Esophagus squamous epithelium (tissue), 5 donors: Measurements from ENCODE around the gene RASGRP2. TPM values are rescaled to one million over a fixed set of nuclear protein-coding genes. Genes with fewer than 3 reads are reported as not detected.
A peak's percentile ranks its signal among the peaks of the same experiment; 100 is the strongest.

Source experiments
- DNase-seq: peaks from one replicate; lab custom pipeline; 2025; lab: John Stamatoyannopoulos, UW
- H3K27ac ChIP-seq, 4 donors: fragments of 200-600 bp; sonication (generic); one replicate each; pipeline ENCODE4 v1.5.1; 2016 to 2019; ENCODE audit warnings: mild to moderate bottlenecking in 1 of 4
- H3K27me3 ChIP-seq, 4 donors: fragments of 200-600 bp; sonication (generic); 1 replicate in 3 of 4; 2 replicates in 1 of 4; pipeline versions ENCODE4 v1.5.1 to v1.6.0; 2017 to 2021; ENCODE audit warnings: antibody characterized with exemption in 1 of 4
- H3K36me3 ChIP-seq, 3 donors: fragments of 200-600 bp; sonication (generic); one replicate each; pipeline ENCODE4 v1.5.1; 2016 to 2019
- H3K4me1 ChIP-seq, 3 donors: fragments of 200-600 bp; sonication (generic); one replicate each; pipeline ENCODE4 v1.5.1; 2017 to 2019
- H3K4me3 ChIP-seq, 4 donors: fragments of 200-600 bp; sonication (generic); 1 replicate in 3 of 4; 2 replicates in 1 of 4; pipeline ENCODE4 v1.5.1; 2016 to 2019; ENCODE audit warnings: mild to moderate bottlenecking in 2 of 4, moderate library complexity in 1 of 4
- H3K9me3 ChIP-seq, 3 donors: fragments of 200-600 bp; sonication (generic); one replicate each; pipeline ENCODE4 v1.5.1; 2016 to 2019
- CTCF ChIP-seq, 6 experiments: fragments of 450-650 bp in 4 of 6; fragments of 200-600 bp in 2 of 6; sonication (generic) in 2 of 6; IDR thresholded peaks; one replicate each; pipeline ENCODE4 v1.5.1; 2016 to 2019; ENCODE audit warnings: antibody characterized with exemption in 6 of 6, mild to moderate bottlenecking in 4 of 6, moderate library complexity in 4 of 6
- POLR2A ChIP-seq, 4 donors: fragments of 450-650 bp; IDR thresholded peaks; one replicate each; pipeline ENCODE4 v1.6.1; 2017; ENCODE audit warnings: antibody characterized with exemption in 4 of 4, mild to moderate bottlenecking in 4 of 4, moderate library complexity in 3 of 4
- WGBS, 2 donors: methylation state at CpG; one replicate each; pipeline ENCODE4 v1.1.5; 2018; 5-methylcytosine and 5-hydroxymethylcytosine counted together
- intact Hi-C: fragments of 100-400 bp; cut with DNase I; formaldehyde crosslinking; loops from one replicate; pipeline ENCODE4 v1.15.0; 2022
- total RNA-seq, 4 donors: library from RNA; depleted of rRNA; stranded (reverse); fragments of >200 nt; gene quantifications; one replicate each; pipeline ENCODE4 v1.1.0, GENCODE V29; 2016
- donor health status: DM: yes; HTN: yes; CAD: no.

RASGRP2 gene
- total RNA-seq, 4 donors from 2014 or later = 2.6 to 13.2 (median 4.9) TPM

GRCh38 chr11:64723117-64723906 is 20.6 kb downstream of the RASGRP2 start, which contains the start of gene NRXN2:
NRXN2 (minus strand) TSS chr11:64723197; CDS start chr11:64713699, 9,498 bp downstream.
- Histone ChIP-seq H3K9me3 (no peaks in the 10 kb centered on the region), H3K4me1 (peaks cover 0 to 12% (median 6%) of the 10 kb centered on the region in 3 donors), H3K27me3 (peaks cover 0 to 61% (median 0%) of the 10 kb centered on the region in 4 donors), H3K36me3 (no peaks in the 10 kb centered on the region), H3K27ac (peak within 1 kb of the TSS in 3 of 4 donors; percentile 34 to 77 (median 70)), H3K4me3 (peak within 1 kb of the TSS; percentile 36 to 88 (median 54))
- DNase-seq = no peak
- intact Hi-C loops = no loop called here
- 3% methylated on average over 12 of the region's 66 CpGs; no CpG with 5 or more reads in 1 of the 2 donors for WGBS, 2 donors
- TF ChIP-seq POLR2A (IDR thresholded peaks at IDR 0.05) = no peak
- TF ChIP-seq CTCF (IDR thresholded peaks at IDR 0.05) = peak; percentile 76 to 94 (median 88)

GRCh38 chr11:64722141-64723065 is 21.5 kb downstream of the RASGRP2 start:
- Histone ChIP-seq H3K36me3 (no peaks in the 10 kb centered on the region), H3K9me3 (no peaks in the 10 kb centered on the region), H3K4me1 (peaks cover 0 to 12% (median 6%) of the 10 kb centered on the region in 3 donors), H3K4me3 (peak overlapping the region in 1 of 4 donors; percentile 88), H3K27me3 (peaks cover 0 to 70% (median under 1%) of the 10 kb centered on the region in 4 donors), H3K27ac (no peak overlapping the region)
- intact Hi-C loops = no loop called here
- no peak for DNase-seq
- TF ChIP-seq POLR2A (IDR thresholded peaks at IDR 0.05) (no peak), CTCF (IDR thresholded peaks at IDR 0.05) (no peak)
- WGBS, 2 donors = 13 to 29% methylated on average over 8 to 12 of the region's 36 CpGs

- intact Hi-C loops = no loop called here
- 42 to 80% methylated on average over 2 of the region's 3 CpGs for WGBS, 2 donors
- DNase-seq = no peak
Measured at GRCh38 chr11:64721359-64721699, 22.6 kb downstream of the RASGRP2 start.

GRCh38 chr11:64720640-64721358 is 23.1 kb downstream of the RASGRP2 start:
- WGBS, 2 donors = 48 to 49% methylated on average over 9 to 11 of the region's 12 CpGs
- intact Hi-C loops = no loop called here
- TF ChIP-seq CTCF (IDR thresholded peaks at IDR 0.05) (no peak), POLR2A (IDR thresholded peaks at IDR 0.05) (no peak)
- no peaks in the 10 kb centered on the region for H3K9me3 ChIP-seq
- no peak overlapping the region for H3K27ac ChIP-seq
- no peak for DNase-seq
- H3K27me3 ChIP-seq = peaks cover 0 to 84% (median 6%) of the 10 kb centered on the region in 4 donors
- peaks cover 0 to 12% (median 6%) of the 10 kb centered on the region in 3 donors for H3K4me1 ChIP-seq
- H3K4me3 ChIP-seq = no peak overlapping the region
- H3K36me3 ChIP-seq = no peaks in the 10 kb centered on the region

More at GRCh38 chr11:64721359-64721699, 22.6 kb downstream of the RASGRP2 start:
- no peaks in the 10 kb centered on the region for H3K36me3 ChIP-seq
- H3K27ac ChIP-seq = no peak overlapping the region
- no peaks in the 10 kb centered on the region for H3K9me3 ChIP-seq
- no peak overlapping the region for H3K4me3 ChIP-seq
- H3K27me3 ChIP-seq = peaks cover 0 to 81% (median 3%) of the 10 kb centered on the region in 4 donors
- TF ChIP-seq CTCF (IDR thresholded peaks at IDR 0.05) = no peak
- no peak for TF ChIP-seq POLR2A (IDR thresholded peaks at IDR 0.05)
- peaks cover 0 to 12% (median 6%) of the 10 kb centered on the region in 3 donors for H3K4me1 ChIP-seq
